K562 (cell line): ENCODE data around the gene PGPEP1. TPM values are rescaled to one million over a fixed set of nuclear protein-coding genes. Genes with fewer than 3 reads are reported as not detected.

Experiments
- ADNP ChIP-seq: fragments of 200-800 bp; sonication (Bioruptor generic); IDR thresholded peaks from 2 replicates; pipeline ENCODE4 v1.6.1; 2016; ENCODE audit warnings: missing genetic modification characterization, missing compliant biosample characterization
- BCL6 ChIP-seq: fragments of 250-450 bp; sonication (Bioruptor Pico); IDR thresholded peaks from 2 replicates; pipeline ENCODE4 v1.4.0; 2020
- CEBPG ChIP-seq, 3 experiments: fragments of 200-800 bp in 1 of 3; sonication (Bioruptor generic) in 1 of 3; sonication (generic) in 1 of 3; formaldehyde crosslinking in 1 of 3; IDR thresholded peaks in 2 of 3; conservative IDR thresholded peaks in 1 of 3; 2 replicates each; pipeline versions ENCODE4 v1.6.1 to v1.8.0; 2016 to 2022; ENCODE audit warnings: missing compliant biosample characterization in 2 of 3, missing genetic modification characterization in 2 of 3, mild to moderate bottlenecking in 1 of 3, missing genetic modification reagents in 1 of 3
- CREB3 ChIP-seq: fragments of 450-650 bp; conservative IDR thresholded peaks from 2 replicates; pipeline ENCODE4 v1.6.1; 2016; ENCODE audit warnings: missing genetic modification characterization, low read depth, mild to moderate bottlenecking, missing compliant biosample characterization, moderate library complexity
- ELK3 ChIP-seq: fragments of 450-650 bp; formaldehyde crosslinking; IDR thresholded peaks from 2 replicates; pipeline ENCODE4 v1.4.0; 2020; ENCODE audit warnings: mild to moderate bottlenecking
- ETS2 ChIP-seq: IDR thresholded peaks from 2 replicates; pipeline ENCODE4 v1.6.1; 2016; ENCODE audit warnings: borderline replicate concordance, missing genetic modification characterization, mild to moderate bottlenecking, moderate library complexity, missing compliant biosample characterization; ENCODE audit not compliant: poor library complexity, severe bottlenecking
- ETV1 ChIP-seq: fragments of 450-650 bp; conservative IDR thresholded peaks from 2 replicates; pipeline ENCODE4 v1.6.1; 2016; ENCODE audit warnings: missing genetic modification characterization, control low read depth, low read depth, missing compliant biosample characterization
- KAT7 ChIP-seq: sonication (generic); formaldehyde crosslinking; IDR thresholded peaks from 2 replicates; pipeline ENCODE4 v1.8.0; 2022; ENCODE audit warnings: missing genetic modification reagents, mild to moderate bottlenecking, borderline replicate concordance
- MLX ChIP-seq, 2 experiments: fragments of 450-650 bp in 1 of 2; sonication (generic) in 1 of 2; formaldehyde crosslinking; conservative IDR thresholded peaks; 2 replicates each; pipeline versions ENCODE4 v1.4.0 to v1.8.1; 2020 to 2022; ENCODE audit warnings: mild to moderate bottlenecking in 1 of 2, missing genetic modification reagents in 1 of 2
- NKRF ChIP-seq: fragments of 450-650 bp; IDR thresholded peaks from 2 replicates; pipeline ENCODE4 v1.6.1; 2016; ENCODE audit warnings: borderline replicate concordance
- PATZ1 ChIP-seq: fragments of 250-450 bp; sonication (Bioruptor Pico); IDR thresholded peaks from 2 replicates; pipeline ENCODE4 v1.5.0; 2020; ENCODE audit warnings: mild to moderate bottlenecking, borderline replicate concordance
- PHF21A ChIP-seq: fragments of 450-650 bp; IDR thresholded peaks from 2 replicates; pipeline ENCODE4 v1.6.1; 2017; ENCODE audit warnings: low read depth, borderline replicate concordance
- PHF8 ChIP-seq: fragments of 200-600 bp; sonication (generic); IDR thresholded peaks from 2 replicates; pipeline ENCODE4 v1.6.1; 2012; ENCODE audit warnings: mixed run types, mild to moderate bottlenecking, inconsistent platforms, low read length, moderate library complexity, borderline replicate concordance
- PKNOX1 ChIP-seq: fragments of 450-650 bp; IDR thresholded peaks from 2 replicates; pipeline ENCODE4 v1.6.1; 2016
- SNRNP70 ChIP-seq: fragments of 200-400 bp; formaldehyde crosslinking; optimal IDR thresholded peaks from 2 replicates; pipeline ENCODE3; 2017; ENCODE audit warnings: low read depth, low read length
- TCF7L2 ChIP-seq: fragments of 150-350 bp; IDR thresholded peaks from 2 replicates; pipeline ENCODE4 v1.6.1; 2016; ENCODE audit warnings: low read depth, mild to moderate bottlenecking, low read length, moderate library complexity
- ZNF3 ChIP-seq: fragments of 250-450 bp; sonication (Bioruptor Pico); IDR thresholded peaks from 2 replicates; pipeline ENCODE4 v1.5.0; 2021; ENCODE audit warnings: mild to moderate bottlenecking, moderate library complexity
- ZNF408 ChIP-seq: fragments of 250-450 bp; sonication (Bioruptor Pico); IDR thresholded peaks from 2 replicates; pipeline ENCODE4 v1.4.0; 2020; ENCODE audit warnings: low read depth, mild to moderate bottlenecking, moderate library complexity
- polyA plus RNA-seq, 8 experiments: library from polyadenylated mRNA; depleted of rRNA in 4 of 8; stranded (reverse) in 5 of 8; unstranded in 3 of 8; fragments of >200 nt; fragmentation: Nextera tagmentation in 2 of 8; fragmentation: Illumina TruSeq in 1 of 8; extraction: Ambion mirVana in 2 of 8; extraction: Trizol in 1 of 8; gene quantifications; 2 replicates each; pipeline versions ENCODE4 v1.2.1 to v1.2.3, GENCODE V29; 2011 to 2014; ENCODE audit warnings: inconsistent platforms in 1 of 8, missing spikeins in 1 of 8
- total RNA-seq, 7 experiments: library from RNA; depleted of rRNA in 6 of 7; stranded (reverse); fragments of >200 nt in 6 of 7; fragmentation: Illumina TruSeq in 2 of 7; extraction: Trizol in 2 of 7; gene quantifications; 2 replicates each; pipeline versions ENCODE4 v1.2.1 to v1.2.3, GENCODE V29; 2011 to 2021; ENCODE audit warnings: low replicate concordance in 1 of 7

PGPEP1 gene
- total and polyA plus RNA-seq, 9 of the 15 experiments (the other 6 are each of a cell fraction or from before 2014, with no cell fraction given), result 10.0 to 69.6 (median 33.5) TPM

- TF ChIP-seq TCF7L2 (no peak), MLX (CRISPR knock-in tag; conservative IDR thresholded peaks at IDR 0.05) (no peak), ETV1 (tag) (peak; percentile 97), PKNOX1 (peak; percentile 74), PHF8 (no peak), SNRNP70 (no peak), ZNF408 (no peak), BCL6 (no peak), ETS2 (tag) (peak; percentile 76), ADNP (no peak), ELK3 (CRISPR knock-in tag) (no peak), NKRF (no peak), KAT7 (no peak), PATZ1 (CRISPR knock-in tag) (no peak), PHF21A (no peak), CEBPG (CRISPR knock-in tag; IDR thresholded peaks at IDR 0.05) (peak; percentile 99), CEBPG (tag; conservative IDR thresholded peaks at IDR 0.05 in 1 of 2, IDR thresholded peaks at IDR 0.05 in 1 of 2) (peak; percentile 96 to 99), ZNF3 (CRISPR knock-in tag) (0 out of 2 replicates have a peak, but pooled peaks have one; percentile 46), CREB3 (tag) (peak; percentile 90)
Measured at GRCh38 chr19:18364826-18365528, 24.6 kb downstream of the PGPEP1 start (continued).
